GM21737 (cell line): ENCODE data around the gene MGMT.

Source experiments
- ATAC-seq: cut with Tn5 transposase; IDR thresholded peaks from one replicate; pipeline ENCODE4 v1.9.1; 2021; ENCODE audit warnings: mild to moderate bottlenecking, moderate library complexity; ENCODE audit not compliant: unreplicated experiment

The MGMT gene

DNA sequence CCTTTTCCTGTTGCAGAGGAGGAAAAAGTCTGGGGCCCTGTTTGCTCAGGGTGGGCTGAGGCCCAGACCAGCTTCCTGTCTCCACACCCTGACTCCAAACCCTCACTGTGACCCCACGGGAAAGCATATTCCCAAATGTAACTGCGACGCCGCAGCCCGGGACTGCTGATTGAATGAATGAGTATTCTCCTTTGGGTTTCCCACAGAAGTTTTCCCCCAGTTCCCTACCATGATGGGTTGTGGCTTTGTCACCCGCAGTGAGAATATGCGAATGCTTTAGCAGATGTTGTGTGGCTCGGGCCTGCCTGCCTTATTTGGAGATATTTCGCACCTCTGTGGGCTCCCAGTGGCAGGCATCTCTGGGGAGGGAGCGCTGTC, 50.6 kb downstream of the MGMT start:
- ATAC-seq, result no peak

DNA sequence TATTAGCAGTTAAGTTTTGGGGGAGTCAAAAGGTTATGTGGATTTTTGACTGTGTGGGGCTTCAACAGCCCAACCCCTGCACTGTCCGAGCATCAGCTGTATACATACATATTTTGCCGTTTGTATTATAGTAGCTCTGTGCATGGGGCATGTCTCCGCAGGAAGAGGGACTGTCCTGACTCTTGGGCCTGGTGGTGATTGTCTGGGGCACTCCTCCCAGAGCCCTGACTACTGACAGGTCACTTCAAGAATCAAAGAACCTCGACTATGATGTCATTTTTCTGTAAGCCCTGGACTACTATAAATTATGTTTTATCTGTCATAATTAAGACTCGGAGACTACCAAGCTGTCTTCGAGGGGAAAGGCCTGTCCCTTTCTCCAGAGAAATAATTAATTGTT, 51.8 kb downstream of the MGMT start:
- no peak for ATAC-seq

DNA sequence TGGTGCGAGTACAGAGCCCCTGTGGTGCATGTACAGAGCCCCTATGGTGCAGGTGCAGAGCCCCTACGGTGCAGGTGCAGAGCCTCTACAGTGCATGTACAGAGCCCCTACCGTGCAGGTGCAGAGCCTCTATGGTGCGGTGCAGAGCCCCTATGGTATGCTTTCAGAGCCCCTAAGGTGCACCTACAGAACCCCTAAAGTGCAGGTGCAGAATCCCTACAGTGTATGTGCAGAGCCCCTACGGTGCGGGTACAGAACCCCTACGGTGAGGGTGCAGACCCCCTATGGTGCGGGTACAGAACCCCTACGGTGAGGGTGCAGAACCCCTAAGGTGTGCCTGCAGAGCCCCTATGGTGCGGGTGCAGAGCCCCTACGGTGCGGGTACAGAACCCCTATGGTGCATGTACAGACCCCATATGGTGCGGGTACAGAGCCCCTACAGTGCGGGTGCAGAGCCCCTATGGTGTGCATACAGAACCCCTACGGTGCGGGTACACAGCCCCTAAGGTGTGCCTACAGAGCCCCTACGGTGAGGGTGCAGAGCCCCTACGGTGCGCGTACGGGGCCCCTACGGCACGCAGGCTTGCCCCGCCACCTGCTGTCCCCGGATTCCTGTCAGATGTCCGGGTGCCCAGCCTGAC, 53.5 kb downstream of the MGMT start:
- no peak for ATAC-seq

DNA sequence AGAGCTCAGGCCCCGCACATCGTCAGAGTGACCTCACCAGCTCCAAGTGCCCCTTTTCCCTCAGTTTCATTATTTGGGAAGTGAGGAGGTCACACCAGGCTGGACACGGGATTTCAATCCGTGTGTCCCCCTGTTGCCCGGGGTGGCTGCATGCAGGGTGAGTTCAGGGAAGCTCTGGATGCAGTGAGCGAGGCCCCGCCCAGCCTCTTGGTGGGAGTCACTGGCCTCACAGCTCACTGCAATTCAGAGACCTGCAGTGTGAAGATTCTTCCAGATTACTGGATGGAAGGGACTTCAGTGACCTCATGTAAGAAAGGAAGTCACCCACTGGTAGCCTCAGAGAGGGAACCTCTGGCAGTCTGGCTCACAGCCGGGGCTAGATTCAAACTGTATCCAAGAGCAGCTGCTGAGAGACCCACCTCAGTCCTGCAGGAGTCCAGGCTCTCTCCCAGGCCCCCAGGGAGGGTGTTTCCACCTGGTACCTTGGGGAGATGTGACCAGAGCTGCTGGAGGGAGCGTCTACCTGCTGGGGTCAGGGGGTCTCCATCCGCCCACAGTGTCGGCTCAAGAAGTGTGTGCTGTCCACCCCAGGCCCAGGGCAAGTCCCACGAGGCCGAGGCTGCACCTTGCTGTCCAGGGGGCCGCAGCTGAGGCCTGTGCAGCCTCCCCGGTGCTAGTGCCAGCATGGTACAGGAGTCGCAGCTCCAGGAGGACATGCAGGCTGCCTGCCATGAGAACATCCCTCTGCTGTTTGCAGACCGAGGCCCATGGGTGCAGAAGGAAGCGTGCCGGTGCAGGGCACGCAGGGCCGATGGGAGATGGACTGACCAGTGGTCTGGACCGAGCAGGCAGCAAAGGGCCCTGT, 54.4 kb downstream of the MGMT start:
- no peak for ATAC-seq

DNA sequence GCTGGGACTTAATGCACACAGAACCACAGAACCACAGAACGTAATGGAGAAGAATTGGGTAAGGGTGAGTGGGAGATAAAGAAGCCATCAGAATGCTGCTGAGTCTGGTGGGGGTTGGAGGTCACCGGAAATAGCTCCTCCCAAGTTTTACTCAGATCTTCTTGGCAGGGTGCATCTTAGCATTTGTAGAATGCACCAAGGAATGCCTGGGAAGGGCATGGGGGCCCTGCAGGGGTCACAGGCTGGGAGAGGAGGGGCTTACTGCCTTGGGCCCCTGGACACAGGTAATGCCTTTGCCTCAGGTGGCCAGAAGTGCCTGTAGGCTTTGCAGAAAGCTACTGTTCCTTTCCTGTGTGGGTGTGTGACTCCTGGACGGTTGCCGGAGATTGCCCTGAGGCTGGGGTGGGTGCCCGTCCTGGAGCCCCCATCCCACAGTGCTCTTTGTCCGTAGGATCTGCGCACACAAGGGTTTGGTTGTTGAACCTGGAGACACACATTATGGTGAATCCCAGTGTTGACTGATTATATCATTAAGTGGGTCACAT, 55.1 kb downstream of the MGMT start:
- ATAC-seq, result no peak

DNA sequence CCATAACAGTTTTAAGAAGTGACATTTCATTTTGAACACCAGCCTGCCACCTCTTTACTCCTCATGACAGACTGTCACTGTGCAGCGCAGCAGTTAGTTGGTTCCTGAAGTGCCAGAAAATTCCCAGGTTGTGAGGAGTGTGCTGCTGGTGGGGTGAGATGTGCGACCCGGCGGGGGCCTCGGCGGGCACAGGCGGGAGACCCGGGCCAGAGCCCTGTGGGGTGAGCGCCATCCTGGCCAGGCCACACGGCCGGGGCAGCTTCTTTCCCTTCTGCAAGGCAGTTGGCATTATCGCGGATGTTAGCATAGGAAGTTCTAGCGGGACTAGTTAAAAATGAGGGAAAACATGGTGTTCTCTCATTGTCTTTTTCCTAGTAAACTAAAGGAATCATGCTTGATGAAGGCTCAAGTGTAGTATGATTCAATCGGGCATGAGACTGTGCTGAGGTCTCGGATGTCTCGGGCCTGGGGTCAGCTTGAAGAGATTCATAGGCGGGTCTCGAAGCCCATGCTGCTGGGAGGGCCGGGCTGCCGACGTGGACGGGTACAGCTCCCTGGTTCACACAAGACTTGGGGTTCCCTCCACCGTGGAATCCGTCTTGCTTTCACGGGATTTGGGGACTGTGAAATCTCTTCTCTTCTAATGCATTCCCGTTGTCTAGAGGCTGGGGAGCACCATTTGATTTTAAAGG, 56.1 kb downstream of the MGMT start:
- ATAC-seq, result no peak

DNA sequence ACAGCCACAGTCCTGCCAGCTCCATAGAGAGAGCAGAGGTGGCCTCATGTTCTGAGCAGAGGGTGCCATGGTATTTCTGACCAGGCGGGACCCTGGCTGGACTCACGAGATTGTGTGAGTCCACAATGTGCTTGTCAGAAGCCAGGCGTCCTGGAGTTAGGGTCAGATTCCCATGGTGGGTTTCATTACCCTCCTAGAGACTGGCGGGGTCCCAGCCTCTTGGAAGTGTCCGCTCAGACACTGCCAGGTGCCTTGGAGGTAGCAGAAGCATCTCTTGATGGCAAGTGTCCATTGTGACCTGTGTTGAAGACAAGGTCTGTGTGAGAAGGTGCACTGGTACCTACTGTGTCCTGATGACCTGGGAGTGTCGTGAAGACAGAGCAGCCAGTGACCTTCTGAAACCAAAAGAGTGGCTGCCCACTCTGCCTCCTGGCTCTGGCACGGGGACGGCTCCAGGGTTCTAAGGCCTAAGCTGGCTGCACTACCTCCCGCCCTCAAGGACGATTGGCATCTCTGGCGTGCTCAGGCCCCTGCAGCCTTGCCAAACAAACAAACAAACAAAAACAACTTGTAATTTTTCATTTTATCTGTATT, 56.8 kb downstream of the MGMT start:
- ATAC-seq, result no peak

DNA sequence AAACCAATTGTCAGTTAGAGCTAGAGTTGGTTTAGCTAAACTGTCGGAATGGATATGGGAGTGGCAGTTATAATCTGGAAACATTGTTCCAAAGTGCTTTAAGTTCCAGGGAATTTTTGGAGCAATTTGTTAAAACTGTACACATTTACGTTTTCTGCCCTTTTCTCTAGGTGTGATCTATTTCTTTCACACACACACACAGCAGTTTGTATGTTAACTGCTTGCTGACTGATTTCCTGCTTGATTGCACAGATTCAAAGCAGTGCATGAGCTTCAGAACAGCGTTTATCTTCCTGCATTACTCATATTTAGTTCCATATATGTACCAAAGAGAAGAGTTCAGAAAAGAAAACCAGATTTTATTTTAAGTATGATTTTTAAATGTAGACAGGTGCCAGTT, 57.9 kb downstream of the MGMT start:
- ATAC-seq, result no peak

DNA sequence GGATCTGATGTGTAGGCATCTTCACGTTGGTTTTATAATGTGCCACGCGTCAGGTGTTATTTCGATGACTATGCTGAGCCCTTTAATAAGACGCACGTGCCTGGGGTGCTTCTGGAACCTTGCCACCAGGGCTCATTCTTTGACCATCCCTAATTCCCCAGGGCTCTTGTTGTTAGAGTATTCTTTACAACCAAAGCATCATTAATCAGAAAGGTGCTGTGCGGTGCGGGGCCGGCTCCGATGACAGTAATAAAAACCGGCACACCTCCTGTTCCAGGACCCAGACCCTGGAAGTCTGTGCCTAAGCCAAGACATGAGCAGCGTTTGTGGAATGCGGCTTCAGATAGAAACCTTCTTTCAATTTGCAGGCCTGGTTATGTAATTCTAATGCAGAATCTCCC, 58.4 kb downstream of the MGMT start:
- no peak for ATAC-seq

DNA sequence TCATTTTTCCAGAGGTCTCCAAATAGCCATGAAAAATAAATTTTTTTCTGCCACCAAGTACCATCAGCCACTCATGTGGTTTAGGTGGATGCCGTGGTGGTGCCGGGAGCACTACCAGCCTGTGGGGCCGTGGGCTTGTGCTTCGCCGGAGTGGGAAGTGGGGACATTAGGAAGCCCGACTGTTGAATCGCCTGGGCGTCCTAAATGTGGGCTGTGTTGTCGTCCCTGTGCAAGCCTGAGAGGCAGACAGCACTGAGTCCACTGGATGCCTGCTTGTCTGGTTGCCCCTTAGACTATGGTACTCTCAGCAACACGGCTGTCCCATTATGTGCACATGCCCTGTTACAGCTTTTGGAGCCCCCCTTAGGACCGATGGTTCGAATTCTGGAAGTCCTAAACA, 59.9 kb downstream of the MGMT start:
- no peak for ATAC-seq

DNA sequence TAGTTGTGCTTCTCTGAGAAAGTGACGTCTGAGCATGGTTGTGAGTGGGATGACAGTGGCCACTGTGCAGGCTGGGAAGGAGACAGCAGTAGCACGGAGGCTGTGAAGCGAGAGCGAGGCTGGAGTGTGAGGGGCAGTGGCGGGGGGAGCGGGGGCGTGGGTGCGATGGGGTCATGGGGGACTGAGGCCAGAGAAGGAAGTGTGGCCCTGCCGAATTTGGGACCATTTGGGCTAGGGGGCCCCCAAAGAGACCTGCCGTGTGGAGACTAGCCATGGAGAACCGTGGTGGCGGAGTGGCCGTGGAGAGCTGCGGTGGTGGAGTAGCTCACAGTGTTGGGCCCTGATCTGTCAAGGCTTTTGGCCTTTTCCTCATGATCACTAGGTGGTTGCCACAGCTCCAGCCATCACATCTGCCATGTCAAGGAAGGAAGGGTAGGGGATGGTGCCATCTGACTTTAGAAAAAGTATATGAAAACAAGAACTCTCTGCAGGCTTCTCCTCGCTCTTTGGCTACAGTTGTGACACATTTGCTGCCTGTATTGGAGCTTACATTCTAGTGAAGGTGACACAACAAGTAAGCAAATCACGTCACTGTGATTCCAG, 61.4 kb downstream of the MGMT start:
- no peak for ATAC-seq

DNA sequence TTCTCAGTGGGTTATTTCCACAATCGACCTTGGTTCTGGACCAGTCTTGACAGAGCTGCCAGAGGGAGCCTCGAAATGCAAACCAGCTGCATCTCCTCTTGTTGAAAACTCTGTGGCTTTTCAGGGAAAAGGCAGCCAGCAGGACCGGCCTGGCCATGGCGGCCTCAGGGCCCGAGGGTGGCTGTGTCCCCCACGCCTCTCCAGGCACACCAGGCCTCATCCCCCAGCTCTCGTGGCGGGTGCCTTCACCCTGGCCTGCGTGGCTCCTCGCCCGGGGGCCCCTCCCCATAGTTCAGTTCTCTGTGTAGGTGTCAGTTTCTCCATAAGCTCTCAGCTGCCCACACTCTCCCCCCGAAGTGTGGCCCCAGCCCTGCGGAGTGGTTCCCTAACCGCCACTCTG, 63.5 kb downstream of the MGMT start:
- no peak for ATAC-seq

DNA sequence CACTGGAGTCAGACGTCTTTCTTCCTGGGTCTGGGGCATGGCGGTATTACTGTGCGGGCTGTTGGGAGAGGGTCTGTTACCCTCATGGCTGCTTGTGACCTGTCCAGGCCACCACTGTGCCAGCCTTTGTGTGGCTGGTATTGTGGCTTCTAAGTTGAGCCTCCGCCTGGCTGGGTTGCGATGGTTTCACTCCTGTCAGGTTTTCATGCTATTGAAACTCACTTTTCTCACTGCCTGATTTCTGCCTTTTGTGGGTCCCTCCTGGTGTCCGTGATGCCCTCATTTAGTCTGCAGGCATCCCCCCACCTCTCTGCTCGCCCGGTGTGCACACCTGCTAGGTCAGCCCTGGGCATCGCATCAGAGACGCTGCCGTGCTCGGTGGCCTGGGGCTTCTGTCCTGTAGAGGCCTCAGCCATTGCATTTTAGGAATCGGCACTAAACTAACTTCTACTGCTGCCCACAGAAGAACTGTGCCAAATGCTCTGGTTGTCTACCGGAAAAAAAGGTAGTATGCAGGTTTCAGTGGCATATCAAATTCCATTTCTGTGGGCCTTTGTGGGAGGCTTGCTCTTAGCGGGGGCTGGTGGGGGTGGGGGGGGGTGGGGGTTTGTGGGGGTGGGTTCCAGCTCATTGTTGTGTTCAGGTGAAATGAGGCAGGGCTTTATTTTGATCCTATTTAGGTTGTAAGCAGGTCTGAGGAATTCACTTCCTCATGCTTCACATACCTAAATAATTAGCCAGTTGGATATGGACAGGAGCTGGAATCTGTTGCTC, 64.3 kb downstream of the MGMT start:
- no peak for ATAC-seq

DNA sequence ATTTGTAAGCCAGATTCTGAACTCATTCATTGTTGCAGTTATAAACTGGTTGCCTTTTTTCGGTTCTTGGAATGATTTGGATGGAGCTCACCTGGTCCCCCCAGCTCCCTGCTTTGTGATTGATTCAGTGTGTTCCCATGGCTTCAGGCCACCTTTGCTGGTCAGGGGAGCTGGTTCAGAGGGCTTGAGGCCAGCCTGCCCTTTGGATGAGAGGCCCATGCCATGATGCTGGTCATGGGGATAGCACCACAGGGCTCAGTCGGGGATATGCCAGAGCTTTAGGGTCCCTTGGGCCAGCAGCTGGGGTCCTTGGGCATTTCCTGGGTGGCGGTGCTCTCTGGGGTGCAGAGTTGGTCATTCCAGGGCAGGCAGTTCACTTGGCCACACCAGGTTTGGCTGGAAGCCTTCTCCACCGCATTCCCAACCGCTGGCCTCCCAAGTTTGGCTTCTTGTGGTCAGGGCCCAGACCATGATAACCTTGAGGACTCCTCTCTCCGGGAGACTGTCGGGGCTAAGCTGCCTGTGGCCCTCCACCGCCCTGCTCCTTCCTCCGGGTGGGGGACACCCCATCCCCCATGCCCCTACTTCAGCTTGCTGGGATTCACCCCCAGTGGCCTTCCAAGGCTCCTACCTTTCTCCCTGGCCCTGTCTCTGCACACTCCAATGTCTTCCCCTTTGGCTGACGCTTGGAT, 65.1 kb downstream of the MGMT start:
- ATAC-seq, result no peak

DNA sequence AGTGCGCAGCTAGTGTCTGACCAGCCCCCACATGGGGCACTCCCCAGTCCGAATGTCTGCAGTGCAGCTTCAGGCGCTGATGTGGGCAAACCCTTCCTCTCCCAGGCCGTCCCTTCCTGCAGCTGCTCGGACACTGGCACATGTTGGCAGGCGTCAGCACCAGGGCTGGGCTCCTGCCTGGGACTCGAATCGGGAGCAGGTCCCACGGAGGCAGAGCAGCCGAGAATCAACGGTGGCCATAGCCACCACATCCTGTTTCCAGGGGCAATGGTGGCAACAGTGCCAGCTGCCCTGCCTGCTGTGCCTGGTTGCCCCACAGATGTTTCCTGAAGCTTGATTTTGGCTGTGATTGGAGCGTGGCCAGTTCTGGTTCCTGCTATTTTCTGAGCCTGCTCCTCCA, 65.8 kb downstream of the MGMT start:
- ATAC-seq, result no peak

DNA sequence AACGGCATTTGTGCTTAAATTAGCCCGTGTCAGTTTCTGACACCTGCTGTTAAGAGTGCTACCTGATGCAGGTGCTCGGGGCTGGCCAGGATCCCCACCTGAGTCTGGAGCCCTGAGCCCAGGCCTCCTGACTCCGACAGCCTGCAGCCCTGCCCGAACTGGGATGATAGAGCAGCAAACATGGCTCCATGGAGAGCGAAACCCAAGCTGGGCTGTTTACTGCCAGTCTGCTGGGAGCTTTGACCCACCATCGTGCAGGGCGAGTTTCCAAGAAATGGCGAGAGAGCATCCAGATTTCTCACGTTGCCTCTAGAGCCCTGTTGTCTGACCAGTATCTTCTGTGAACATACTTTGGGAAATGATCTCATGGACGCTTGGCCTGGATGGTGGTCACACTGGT, 66.2 kb downstream of the MGMT start:
- ATAC-seq, result no peak

DNA sequence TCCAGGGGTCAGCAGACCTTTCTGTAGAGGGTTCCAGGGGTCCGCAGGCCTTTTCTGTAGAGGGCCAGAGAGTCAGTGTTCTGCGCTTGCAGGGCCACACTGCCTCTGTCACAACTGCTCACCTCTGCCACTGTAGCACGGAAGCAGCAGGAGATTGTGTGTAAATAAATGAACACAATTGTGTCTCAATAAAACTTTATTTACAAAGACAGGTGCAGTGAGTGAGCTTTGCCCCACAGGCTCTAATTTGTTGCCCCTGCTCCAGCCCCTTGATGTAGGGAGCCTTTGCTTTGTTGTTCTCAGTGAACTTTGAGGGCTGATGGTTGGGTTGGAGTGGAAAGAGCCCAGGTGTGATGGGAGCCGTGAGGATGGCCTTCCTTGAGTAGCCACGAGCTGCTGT, 67.8 kb downstream of the MGMT start:
- ATAC-seq, result no peak

DNA sequence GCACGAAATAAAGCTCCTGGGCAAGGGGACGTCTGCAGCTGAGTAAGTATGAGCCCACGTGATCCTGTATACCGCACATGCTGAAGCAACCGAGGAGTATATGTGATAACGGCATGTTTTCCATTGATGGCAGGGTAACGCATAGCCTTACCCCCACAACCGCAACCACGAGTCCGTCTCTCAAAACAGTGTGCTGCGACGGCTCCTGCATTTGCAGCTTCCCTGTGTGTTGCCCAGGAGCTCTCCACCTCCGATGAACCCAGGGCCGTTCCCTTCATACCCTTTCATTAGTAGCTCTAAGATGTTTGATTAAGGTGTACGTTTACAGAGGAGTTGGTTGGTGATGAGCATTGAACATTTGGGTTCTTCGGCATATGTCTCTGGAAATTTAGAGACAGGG, 69.3 kb downstream of the MGMT start:
- no peak for ATAC-seq

DNA sequence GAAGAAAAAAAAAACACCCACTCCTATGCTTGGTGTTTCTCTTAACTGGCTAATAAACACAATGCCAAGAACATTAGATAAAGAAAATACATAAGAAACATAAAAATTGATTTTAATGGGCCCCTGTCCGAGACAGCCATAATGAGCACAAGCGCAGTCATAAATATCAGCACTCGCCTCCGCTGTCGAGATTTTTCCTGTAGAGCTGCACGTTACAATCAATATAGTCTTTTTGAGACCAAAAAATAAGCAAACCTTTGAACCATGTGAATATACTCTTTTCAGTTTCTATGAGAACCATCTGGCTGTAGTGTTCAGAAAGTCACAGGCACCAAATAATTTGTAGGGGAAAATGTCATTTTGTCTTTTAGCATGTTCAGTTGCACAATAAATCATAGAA, 70.1 kb downstream of the MGMT start:
- no peak for ATAC-seq

DNA sequence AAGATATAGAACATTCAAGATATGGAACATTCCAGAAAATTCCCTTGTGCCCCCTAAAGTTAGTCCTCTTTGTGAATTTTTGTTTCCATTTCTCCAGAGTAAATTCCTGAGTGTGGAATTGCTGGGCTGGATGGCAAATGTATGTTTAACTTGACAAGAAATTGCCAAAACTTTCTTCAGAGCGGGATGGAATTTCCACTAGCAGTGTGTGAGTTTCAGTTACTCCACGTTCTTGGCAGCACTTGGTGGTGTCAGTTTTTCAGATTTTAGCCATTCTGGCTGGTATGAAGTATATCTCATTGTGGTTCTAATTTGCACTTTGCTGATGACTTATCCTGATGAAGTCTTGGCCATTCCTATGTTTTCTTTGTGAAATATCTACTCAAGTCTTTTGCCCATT, 71.2 kb downstream of the MGMT start:
- ATAC-seq, result no peak
